ENCODE data around the gene UVRAG.

- TF ChIP-seq EZH2 (optimal IDR thresholded peaks at IDR 0.05; ENCODE audit: low read depth, low read length) (no peak), CTCF (IDR thresholded peaks at IDR 0.05; ENCODE audit: low read length) (no peak), EZH2phosphoT487 (IDR thresholded peaks at IDR 0.05; ENCODE audit: low read length) (no peak)
Observed at GRCh38 chr11:75938543-75938942, 123.5 kb downstream of the UVRAG start.
